ENCODE measurements around the gene MIXL1.
A peak's percentile ranks its signal among the peaks of the same experiment; 100 is the strongest.
"Not testable (repeated sequence)": the region's sequence is repeated elsewhere in the genome, so short reads cannot be mapped to it uniquely, and the experiment has no call there.

MIXL1 gene

DNA sequence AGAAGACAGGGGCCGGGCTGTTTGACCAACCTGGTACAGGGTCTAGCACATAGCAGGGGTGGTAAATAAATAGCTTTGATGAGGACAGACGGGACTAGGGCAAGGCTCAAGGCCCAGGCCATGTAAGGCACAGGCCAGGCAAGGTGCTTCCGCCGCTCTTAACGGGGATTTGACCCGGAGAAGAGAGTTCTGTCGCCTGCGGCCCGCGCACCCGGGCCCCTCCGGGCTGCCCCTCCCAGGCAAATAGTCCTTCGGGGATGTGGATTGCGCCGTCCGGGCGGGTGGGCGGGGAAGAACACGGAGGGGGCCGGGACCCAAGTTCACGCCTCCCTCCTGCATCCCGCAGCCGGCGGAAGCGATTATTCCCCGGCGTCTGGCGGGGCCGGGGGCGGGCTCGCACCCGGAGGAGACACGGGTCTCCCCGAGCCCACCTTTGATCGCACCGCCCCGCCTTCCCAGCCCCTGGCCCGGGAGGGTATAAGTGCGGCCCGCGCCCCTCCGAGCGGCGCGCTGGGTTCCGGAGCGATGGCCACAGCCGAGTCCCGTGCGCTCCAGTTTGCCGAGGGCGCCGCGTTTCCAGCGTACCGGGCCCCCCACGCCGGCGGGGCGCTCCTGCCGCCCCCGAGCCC, at the start of gene MIXL1:
Gene MIXL1, plus strand, starts transcription at position 508 of the 629 bp plus-strand sequence. Its CDS starts 18 bp downstream, at position 526.
- DNase-seq, result no peak

DNA sequence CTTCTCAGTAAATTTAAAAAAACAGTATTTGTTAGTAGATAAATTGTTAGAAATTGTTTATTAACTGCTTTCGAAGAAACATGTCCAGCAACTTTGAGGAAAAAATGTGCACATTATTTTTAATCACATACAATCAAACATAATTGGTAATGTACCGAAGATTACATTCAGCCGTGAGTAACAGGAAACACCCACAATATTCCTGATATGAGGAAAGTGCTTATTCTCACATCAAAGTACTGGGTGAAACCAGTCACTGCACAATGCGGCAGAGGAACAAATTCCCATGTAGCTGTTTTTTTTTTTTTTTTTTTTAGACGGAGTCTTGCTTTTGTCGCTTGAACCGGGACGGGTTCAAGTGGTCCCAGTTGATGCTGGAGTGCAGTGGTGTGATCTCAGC, 46.6 kb upstream of the MIXL1 start:
- DNase-seq, result no peak

DNA sequence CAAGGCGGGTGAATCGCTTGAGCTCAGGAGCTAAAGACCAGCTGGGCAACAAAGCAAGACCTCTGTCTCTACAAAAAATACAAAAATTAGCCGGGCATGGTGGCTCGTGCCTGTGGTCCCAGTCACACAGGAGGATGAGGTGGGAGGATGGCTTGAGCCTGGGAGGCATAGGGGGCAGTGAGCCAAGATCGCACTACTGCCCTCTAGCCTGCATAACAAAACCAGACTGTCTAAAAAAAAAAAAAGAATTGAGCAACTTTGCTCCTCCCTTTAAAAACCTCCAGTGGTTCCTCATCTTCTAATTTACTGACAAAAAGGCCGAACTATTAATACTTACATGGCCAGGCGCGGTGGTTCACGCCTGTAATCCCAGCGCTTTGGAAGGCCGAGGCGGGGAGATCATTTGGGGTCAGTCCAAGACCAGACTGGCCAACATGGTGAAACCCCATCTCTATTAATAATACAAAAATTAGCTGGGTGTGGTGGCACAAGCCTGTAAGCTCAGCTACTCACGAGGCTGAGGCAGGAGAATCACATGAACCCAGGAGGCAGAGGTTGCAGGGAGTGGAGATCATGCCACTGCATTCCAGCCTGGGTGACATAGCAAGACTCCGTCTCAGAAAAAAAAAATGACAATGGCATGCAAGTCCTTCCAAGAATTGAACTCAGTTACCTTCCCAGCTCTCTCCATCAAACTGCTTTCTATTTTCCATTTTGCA, 41.3 kb upstream of the MIXL1 start:
- DNase-seq, result no peak

DNA sequence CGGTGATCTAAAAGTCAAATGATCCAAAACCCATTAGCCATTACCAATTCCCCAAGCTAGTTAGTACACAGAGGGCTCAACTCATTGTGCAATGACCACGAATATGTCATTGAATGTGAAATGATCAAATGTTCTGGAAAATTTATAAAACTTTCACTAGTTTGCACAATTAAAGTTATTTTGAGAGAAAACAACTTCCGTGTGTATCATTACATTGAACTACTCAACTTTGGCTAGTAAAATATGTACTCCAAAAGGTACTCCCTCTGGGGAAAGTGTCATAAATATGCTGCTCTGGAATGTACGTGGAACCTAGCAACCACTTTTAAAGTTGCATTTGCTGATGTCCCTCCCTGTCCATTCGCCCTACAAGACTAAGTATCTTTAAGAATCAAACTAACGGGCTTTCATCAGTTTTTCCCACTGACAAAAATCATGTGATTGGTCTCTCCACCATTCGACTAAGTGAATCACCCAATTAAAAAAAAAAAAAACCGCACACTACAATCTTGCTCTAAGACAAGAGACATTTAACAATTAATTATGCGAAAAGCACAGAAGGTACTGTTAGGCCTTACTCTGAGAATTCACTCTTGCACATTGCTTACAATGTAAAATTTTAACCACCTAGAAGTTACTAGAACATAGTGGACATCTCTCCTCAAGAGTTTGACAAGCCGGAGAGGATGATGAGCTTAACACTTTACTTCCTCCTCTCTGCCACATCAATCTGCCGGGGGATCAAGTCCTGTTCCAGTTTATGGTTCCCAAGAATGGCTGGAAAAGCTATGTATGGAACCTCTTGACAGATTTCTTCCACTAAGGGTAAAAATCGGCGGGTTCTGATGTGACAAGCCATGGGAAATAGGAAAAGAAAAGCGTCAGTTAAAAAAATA, 38.1 kb upstream of the MIXL1 start:
- no peak for DNase-seq

DNA sequence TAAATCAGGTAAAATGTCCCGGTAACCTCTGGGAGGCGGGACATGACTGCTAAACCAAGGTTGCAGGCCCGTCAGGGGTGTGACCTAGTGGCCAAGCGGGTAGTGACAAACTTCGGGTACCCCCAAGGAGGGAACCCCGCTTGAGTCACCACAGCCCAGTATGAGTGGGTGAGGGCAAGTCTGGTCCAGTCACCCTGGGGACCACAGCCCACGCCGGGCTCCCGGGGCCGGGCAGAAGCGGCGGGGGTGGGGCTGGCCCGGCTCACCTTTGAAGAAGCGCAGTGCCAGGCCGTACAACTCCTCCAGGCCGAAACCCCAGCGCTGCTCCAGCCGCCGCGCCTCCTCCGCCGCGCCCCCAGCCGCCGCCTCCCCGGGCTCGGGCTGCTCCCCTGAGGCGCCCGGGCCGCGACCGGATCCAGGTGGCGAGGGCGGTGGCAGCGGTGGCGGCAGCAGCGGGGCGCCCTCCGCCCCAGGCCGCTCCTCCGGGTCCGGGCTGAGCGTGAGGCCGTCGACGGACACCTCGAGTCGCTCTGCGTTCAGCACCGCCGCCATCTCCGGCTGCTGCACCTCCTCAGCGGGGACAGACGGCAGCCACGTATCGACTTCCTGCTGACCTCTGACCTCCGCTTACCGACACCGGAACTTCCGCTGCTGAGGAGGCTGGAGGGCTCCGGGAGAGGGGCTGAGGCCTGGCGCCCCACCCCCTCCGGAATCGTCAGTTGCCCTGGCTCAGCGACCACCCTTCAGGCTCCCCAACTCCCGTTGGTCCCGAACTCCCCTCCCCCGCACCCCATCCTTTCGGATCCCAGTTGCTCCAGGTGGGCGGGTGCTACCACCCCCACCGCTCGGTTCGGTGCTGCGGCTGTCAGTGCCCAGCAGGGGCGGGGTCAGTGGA, 37.1 kb upstream of the MIXL1 start, which contains the start of gene ACBD3:
Gene ACBD3, minus strand, starts transcription at position 618 of the 895 bp plus-strand sequence. Its CDS starts 66 bp downstream, at position 552.
- DNase-seq, result peak; percentile 83

DNA sequence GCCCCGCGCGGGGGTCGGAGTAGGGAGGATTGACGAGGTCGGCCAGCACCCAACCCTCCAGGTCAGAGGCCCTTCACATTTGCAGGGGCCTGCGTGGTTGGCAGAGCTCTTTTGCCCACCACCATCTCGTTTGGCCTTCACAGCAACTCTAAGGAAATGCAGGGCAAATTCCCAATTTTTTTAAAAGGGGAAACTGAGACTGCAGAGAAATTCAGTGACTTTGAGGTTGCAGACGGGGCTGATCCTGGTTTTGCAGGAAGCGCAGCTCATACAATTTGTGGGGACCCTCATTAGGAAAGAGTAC, 36.5 kb upstream of the MIXL1 start:
- DNase-seq, result no peak

DNA sequence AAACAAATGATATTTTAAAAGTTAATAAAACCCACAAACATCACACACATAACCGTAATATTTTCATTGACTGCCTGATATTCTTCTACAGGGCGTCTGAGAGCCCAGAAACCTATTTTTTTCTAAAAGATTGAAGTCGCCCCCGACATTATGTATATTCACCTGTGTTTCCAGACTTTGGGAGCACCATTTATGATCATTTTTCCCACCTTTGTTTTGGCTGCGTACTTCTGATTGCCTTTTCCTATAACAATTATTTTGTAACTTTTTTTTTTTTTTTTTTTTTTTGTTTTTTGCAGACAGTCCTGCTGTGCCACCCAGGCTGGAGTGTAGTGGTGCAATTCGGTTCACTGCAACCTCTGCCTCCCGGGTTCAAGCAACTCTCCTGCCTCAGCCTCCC, 36.1 kb upstream of the MIXL1 start:
- DNase-seq, result no peak

DNA sequence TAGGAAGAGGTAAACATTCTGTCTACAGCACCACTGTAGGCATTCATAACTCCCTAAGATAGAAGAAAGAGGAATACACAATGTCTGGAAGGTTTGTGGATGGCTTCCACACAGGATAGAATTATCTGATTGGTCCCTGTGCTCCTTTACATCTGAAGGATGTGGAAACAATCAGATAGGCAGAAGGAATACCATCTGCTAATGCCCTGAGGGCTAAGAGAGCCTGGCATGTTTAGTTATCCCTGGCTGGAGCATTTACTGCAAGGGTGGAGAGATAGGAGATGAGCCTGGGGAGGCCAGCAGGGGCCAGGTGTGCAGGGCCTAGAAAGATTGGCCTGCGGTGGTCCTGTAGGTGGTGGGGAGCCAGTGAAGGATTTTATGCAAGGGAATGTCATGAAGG, 28.3 kb upstream of the MIXL1 start:
- no peak for DNase-seq

DNA sequence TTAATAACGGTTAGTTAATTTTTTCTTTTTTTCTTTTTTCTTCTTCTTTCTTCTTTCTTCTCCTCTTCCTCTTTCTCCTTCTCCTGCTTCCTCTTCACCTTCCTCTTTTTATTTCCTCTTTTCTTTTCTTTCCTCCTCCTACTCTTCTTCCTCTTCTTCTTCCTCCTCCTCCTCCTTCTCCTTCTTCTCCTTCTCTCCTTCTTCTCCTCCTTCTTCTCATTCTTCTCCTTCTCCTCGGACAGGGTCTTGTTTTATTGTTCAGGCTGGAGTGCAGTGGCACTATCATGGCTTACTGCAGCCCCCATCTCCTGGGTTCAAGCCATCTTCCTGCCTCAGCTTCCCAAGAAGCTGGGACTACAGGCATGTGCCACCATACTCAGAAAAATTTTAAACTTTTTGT, 23.5 kb upstream of the MIXL1 start:
- no peak for DNase-seq

DNA sequence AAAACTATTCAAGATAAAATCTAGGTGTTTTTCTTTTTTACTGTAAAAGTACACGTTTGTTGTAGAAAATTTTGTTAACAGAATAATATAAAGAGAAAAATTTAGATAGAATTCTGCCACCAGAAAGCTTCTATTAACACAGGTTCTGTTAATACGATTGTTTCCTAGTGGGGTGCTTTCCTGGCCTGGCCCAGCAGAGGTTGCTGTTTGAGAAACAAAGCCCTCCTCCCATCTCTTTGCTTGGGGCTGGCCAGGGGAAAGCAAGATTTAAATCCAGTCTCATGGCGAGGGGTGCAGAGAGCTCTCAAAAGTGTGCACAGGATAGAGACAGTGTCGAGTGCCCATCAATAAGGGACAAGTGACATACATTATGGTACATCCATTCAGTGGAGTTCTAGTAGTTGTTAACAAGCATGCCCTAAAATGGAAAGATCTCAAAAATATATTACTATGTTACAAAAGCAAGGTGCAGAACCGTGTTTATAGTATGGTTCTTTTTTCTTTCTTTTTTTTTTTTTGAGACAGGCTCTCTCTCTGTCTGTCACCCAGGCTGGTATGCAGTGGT, 22.4 kb upstream of the MIXL1 start:
- DNase-seq, result no peak

DNA sequence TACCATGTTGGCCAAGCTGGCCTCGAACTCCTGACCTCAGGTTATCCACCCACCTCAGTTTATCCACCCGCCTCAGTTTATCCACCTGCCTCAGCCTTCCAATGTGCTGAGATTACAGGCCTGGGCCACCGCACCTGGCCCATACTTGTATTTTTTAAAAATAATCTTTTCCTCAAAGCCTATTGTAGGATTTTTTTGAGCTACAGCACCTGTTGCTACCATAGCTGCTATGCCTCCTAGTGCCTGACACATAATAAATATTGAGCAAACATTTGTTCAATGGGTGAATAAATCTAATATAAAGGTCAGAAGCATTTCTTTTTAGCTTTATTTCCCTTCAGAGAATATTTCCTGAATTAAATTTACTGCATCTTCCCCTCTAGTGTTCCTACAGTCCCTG, 21.2 kb upstream of the MIXL1 start:
- no peak for DNase-seq

DNA sequence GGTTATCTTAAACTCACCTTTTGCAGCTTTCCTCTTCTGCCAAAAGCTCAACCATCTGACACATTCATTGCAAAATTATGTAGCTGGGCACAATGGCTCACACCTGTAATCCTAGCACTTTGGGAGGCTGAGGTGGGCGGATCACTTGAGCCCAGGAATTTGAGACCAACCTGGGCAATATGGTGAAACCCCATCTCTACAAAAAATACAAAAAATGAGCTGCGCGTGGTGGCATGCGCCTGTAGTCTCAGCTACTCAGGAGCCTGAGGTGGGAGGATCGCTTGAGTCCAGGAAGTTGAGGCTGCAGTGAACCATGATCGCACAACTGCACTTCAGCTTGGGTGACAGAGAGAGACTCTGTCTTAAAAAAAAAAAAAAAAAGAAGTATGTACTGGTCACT, 20.8 kb upstream of the MIXL1 start:
- not testable (repeated sequence) for DNase-seq

DNA sequence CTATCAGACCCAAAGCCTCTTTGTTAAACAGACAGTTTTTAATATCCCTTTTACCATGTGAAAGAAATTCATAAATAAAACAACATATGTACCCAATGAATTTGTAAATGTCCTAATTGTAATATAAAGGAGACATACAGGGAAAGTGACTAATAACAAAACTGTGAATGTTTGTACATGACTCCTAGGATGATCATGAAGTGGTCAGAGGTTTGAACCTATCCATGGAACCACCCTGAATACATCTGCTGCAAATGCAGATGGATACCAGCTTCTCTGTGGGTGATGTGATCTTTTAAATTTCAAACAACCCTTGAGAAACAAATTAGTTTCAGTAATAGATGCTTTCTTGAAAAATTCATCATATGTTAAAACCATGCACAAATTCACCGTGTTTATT, 20.2 kb upstream of the MIXL1 start:
- DNase-seq, result no peak

DNA sequence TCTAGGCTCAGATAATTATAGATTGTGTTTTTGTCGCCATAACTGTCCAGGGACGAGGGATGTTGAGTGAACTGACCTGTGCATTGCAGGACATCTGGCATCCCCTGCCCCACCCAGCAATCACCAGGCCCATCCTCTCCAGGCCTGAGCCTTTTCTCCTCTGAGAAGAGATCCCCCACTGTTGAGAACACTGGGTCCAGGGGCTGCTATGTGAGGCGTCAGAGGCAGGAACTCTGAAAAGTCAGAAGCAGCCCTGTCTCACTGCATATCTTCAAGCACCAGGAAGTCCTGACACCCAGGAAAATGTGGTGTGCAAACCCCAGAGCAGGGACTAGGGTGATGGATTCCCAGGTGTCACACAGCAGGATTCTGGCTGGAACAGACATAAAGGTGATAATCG, 19.8 kb upstream of the MIXL1 start:
- DNase-seq, result no peak

DNA sequence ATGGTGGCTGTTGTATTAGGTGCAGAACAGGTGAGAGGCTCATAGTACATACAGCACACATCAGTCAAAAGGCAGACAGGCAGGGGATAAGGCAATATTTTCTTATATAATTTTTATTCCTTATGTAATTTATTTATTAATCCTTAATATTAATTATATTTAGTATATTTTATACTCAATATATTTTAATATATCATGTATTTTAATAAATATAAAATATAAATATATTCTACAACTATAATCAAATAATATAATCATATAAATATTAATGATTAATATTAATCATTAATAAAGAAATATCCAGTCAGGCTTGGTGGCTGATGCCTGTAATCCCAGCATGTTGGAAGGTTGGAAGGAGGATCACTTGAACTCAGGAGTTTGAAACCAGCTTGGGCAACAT, 19.3 kb upstream of the MIXL1 start:
- no peak for DNase-seq

DNA sequence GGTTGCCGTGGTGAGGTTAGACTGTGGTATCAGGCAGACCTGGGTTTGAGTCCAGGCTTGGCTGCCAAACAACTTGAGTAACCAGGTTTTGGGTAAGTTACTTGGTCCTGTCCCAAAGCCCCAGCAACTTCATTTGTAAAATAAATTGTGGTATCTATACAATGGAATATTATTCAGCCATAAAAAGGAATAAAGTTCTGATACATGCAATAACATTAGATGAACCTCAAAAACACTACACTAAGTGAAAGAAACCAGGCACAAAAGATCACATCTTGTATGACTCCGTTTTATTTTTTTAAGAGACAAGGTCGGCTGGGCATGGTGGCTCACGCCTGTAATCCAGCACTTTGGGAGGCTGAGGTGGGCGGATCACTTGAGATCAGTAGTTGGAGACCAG, 16.4 kb upstream of the MIXL1 start:
- DNase-seq, result no peak

DNA sequence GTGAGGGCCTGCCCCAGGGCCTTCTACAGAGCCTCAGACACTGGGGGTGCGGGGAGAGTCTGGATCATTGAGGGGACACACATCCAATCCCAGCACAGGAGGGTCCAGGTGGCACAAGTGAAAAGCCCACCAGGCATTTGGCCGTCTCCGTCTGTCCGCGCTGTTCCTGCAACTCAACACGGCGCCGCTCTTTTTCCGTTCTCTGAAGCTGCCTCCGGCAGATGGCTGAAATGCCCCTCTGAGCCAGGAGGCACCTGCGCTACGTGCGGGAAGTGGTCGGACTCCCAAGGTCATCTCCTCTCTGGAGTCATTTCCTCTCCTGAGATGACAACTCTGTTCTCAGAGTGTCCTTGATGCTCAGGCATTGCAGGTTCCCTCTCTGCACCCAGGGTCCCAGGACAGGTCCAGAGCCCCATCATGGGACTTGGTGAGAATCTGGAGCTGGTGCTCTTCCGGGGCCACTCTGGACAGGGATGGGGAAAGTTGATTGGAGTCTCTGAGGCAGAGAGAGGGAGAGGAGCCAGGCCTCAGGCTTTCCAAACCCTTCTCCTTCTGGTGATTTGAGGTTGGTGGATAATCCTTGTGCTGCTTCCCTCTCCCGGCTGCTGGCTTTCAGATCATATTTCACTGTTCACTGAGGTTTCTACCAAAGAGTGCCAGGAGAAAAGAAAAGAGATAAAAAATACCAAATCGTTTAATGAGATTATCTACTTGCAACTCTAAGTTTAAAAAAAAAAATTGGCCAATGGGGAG, 14.0 kb upstream of the MIXL1 start:
- DNase-seq, result no peak

DNA sequence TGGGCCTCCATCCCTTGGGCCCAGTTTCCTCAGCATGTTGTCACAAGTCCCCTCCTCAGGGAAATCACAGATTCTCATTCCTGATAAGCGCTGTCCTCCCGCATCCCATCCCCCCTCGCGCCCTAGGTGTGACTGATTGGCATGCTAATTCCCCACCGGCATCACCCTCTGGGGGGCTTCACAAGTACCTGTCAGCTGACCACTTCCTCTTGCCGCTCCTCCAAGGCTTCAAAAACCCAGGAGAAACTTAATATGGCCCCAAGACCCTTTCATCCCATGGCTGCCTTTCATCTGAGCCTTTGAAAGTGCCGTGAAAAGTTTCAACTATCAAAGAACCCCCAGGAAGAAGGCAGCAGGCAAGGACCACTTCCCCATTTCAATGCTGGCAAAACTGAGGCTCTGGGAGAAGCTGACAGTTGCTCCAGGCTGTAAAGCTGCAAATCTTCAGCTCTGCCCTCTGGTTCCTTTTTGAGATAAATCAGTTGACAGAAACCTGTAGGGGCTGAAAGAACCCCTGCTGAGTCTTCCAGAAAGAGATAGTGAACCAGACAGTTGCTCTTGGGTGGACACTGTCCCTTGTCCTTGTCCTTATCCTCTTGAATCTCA, 12.8 kb upstream of the MIXL1 start:
- no peak for DNase-seq

DNA sequence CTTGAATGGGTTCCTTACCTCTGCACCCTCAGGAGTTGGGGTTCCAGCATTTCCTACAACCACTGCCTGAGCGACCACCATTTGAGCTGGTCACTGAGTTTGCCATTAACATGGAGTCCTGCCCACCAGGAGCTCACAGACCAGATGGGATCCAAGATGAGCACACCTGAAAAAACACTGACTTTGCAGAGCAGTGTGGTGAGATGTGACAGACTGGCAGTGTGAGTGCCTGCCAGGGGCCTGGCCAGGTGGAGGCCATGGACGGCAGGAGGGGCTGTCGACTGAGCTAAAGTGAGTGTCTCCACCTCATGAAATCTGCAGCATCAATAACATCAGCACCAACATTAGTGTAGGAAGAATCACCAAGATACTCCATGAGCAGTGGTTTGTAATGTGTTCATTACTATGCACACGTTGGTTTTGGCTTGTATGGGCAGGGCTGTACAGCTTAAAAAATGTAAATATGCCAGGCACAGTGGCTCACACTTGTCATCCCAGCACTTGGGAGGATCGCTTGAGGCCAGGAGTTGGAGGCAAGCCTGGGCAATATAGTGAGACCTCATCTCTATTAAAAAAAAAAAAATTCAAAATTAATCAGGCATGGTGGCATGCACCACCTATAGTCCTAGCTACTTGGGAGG, 12.2 kb upstream of the MIXL1 start:
- DNase-seq, result no peak

DNA sequence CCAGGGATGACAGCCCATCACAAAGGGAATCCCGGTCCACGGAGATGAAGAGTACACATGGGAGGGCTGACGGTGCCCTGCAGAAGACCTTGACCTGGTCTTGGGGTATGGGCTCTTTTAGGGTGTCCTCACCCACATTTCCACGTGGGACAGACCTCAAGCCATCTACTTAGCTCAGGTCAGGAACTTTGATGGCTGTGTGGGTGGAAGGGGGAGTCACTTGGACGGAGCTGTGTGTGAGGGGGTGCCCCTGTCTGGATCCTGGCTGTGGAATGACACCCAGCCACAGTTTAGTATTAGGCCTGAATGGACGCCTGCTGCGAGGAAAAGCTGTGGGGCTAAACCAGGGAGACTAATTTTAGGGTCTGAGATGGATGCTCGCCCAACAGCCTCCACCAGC, 10.9 kb upstream of the MIXL1 start:
- DNase-seq, result no peak

DNA sequence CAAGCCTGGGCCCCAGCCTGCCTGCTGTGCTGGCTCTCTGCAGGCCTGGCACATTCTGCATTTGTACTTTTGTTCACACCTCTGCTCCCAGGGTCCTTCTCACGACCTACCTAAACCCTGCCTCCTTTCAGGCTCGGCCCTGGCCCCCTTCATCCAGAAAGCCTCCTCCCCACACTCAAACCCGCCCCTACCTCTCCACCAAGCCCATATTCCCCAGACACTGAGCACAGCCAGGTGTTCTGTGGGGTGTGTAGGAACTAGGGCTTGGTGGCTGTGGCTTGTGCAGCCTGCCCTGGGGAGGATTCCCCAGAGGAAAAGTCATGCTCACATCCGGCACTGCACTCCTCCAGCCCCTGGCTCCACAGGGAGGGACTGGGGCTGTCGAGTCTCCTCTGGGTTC, 8.2 kb upstream of the MIXL1 start:
- no peak for DNase-seq
